HCT116 (cell line): ENCODE results near the gene FADD.

ENCODE experiments used
- ATF3 ChIP-seq: IDR thresholded peaks from 2 replicates; pipeline ENCODE4 v1.6.1; 2012
- MAX ChIP-seq: IDR thresholded peaks from 2 replicates; pipeline ENCODE4 v1.6.1; 2012
- POLR2A ChIP-seq: IDR thresholded peaks from 2 replicates; pipeline ENCODE4 v1.7.0; 2011; ENCODE audit warnings: borderline replicate concordance; ENCODE audit not compliant: insufficient read depth, insufficient read length; ENCODE audit errors: extremely low read depth

- TF ChIP-seq POLR2A (no peak), MAX (no peak), ATF3 (no peak)
Measured at GRCh38 chr11:70169127-70169526, 34.0 kb upstream of the FADD start.
